Measurements from ENCODE around the gene ODF4. TPM values are rescaled to one million over a fixed set of nuclear protein-coding genes. Genes with fewer than 3 reads are reported as not detected.

Gene ODF4
- total RNA-seq, 3 donors from 2014 or later (not counting 1 experiment from before 2014, with no cell fraction given), result not detected

- Mint-ChIP-seq H3K27ac (no peak overlapping the region), H3K4me3 (no peak overlapping the region), H3K36me3 (no peaks in the 10 kb centered on the region), H3K4me1 (no peaks in the 10 kb centered on the region), H3K9me3 (no peaks in the 10 kb centered on the region), H3K27me3 (ENCODE audit: low read depth in 2 of 2) (peaks cover 17 to 18% of the 10 kb centered on the region in 2 donors)
- intact Hi-C loops (cut with micrococcal nuclease), result no loop called here
- Histone ChIP-seq H3K27me3 (ENCODE audit: control insufficient read depth, insufficient read depth, low read length) (no peaks in the 10 kb centered on the region), H3K27ac (ENCODE audit: low read length) (no peak overlapping the region), H3K4me1 (ENCODE audit: control insufficient read depth, insufficient read depth, low read length) (no peaks in the 10 kb centered on the region), H3K9me3 (ENCODE audit: control insufficient read depth, insufficient read depth, low read length) (no peaks in the 10 kb centered on the region), H3K36me3 (ENCODE audit: control insufficient read depth, insufficient read depth, low read length) (no peaks in the 10 kb centered on the region), H3K4me3 (ENCODE audit: low read length) (no peak overlapping the region)
- ATAC-seq, result no peak
- DNase-seq, result no peak
- TF ChIP-seq, protein P1, sequence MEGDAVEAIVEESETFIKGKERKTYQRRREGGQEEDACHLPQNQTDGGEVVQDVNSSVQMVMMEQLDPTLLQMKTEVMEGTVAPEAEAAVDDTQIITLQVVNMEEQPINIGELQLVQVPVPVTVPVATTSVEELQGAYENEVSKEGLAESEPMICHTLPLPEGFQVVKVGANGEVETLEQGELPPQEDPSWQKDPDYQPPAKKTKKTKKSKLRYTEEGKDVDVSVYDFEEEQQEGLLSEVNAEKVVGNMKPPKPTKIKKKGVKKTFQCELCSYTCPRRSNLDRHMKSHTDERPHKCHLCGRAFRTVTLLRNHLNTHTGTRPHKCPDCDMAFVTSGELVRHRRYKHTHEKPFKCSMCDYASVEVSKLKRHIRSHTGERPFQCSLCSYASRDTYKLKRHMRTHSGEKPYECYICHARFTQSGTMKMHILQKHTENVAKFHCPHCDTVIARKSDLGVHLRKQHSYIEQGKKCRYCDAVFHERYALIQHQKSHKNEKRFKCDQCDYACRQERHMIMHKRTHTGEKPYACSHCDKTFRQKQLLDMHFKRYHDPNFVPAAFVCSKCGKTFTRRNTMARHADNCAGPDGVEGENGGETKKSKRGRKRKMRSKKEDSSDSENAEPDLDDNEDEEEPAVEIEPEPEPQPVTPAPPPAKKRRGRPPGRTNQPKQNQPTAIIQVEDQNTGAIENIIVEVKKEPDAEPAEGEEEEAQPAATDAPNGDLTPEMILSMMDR (IDR thresholded peaks at IDR 0.05), result no peak
- WGBS (ENCODE audit: insufficient coverage), result 89% methylated on average over 23 of the region's 24 CpGs
Measured at GRCh38 chr17:8318010-8318935, 21.4 kb upstream of the ODF4 start.

DNA sequence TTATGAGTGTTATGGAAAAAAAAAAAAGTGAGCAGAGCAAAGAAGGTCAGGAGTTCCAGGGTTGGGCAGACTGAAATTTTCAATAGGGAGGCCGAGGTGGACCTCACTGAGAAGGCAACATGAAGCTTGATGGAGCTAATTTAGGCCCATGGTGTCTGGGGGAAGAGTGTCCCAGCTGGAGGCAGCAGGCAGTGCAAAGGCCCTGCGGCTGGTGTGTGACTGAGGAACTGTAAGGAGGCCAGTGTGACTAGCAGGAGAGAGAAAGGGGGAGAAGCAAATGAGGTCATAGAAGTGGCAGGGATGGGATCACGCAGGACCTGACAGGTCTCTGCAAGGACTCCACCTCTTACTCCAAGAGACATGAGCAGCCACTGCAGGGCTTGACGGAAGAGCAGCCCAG, 19.4 kb upstream of the ODF4 start:
- Mint-ChIP-seq H3K27ac (no peak overlapping the region), H3K27me3 (ENCODE audit: low read depth in 2 of 2) (peaks cover 23% of the 10 kb centered on the region in 2 donors), H3K4me1 (peaks cover 0 to 3% of the 10 kb centered on the region in 2 donors), H3K9me3 (no peaks in the 10 kb centered on the region), H3K36me3 (no peaks in the 10 kb centered on the region), H3K4me3 (no peak overlapping the region)
- Histone ChIP-seq H3K9me3 (ENCODE audit: control insufficient read depth, insufficient read depth, low read length) (no peaks in the 10 kb centered on the region), H3K36me3 (ENCODE audit: control insufficient read depth, insufficient read depth, low read length) (no peaks in the 10 kb centered on the region), H3K27me3 (ENCODE audit: control insufficient read depth, insufficient read depth, low read length) (peaks cover 3% of the 10 kb centered on the region), H3K4me3 (ENCODE audit: low read length) (no peak overlapping the region), H3K4me1 (ENCODE audit: control insufficient read depth, insufficient read depth, low read length) (no peaks in the 10 kb centered on the region), H3K27ac (ENCODE audit: low read length) (no peak overlapping the region)
- TF ChIP-seq, protein P1 (IDR thresholded peaks at IDR 0.05), result no peak
- ATAC-seq (no peak), DNase-seq (no peak)
- intact Hi-C loops (cut with micrococcal nuclease), result no loop called here
- 87% methylated on average over 4 of the region's 4 CpGs for WGBS (ENCODE audit: insufficient coverage)

- peaks cover 4% of the 10 kb centered on the region in 2 donors for H3K4me1 Mint-ChIP-seq
- WGBS (ENCODE audit: insufficient coverage), result 86% methylated on average over 6 of the region's 6 CpGs
- intact Hi-C loops (cut with micrococcal nuclease), result no loop called here
- no peaks in the 10 kb centered on the region for H3K9me3 ChIP-seq (ENCODE audit: control insufficient read depth, insufficient read depth, low read length)
- no peak overlapping the region for H3K4me3 Mint-ChIP-seq
- peaks cover 6% of the 10 kb centered on the region for H3K27me3 ChIP-seq (ENCODE audit: control insufficient read depth, insufficient read depth, low read length)
- ATAC-seq, result no peak
- DNase-seq, result no peak
- H3K9me3 Mint-ChIP-seq, result no peaks in the 10 kb centered on the region
- TF ChIP-seq, protein P1 (IDR thresholded peaks at IDR 0.05), result no peak
- peaks cover 1% of the 10 kb centered on the region for H3K4me1 ChIP-seq (ENCODE audit: control insufficient read depth, insufficient read depth, low read length)
- peaks cover 19 to 27% of the 10 kb centered on the region in 2 donors for H3K27me3 Mint-ChIP-seq (ENCODE audit: low read depth in 2 of 2)
- H3K36me3 ChIP-seq (ENCODE audit: control insufficient read depth, insufficient read depth, low read length), result no peaks in the 10 kb centered on the region
- H3K36me3 Mint-ChIP-seq, result no peaks in the 10 kb centered on the region
- no peak overlapping the region for H3K4me3 ChIP-seq (ENCODE audit: low read length)
- no peak overlapping the region for H3K27ac ChIP-seq (ENCODE audit: low read length)
- H3K27ac Mint-ChIP-seq, result no peak overlapping the region
Measured at GRCh38 chr17:8320990-8321389, 18.6 kb upstream of the ODF4 start.
